PC-3 (cell line): Measurements from ENCODE around the gene PSME1. TPM values are rescaled to one million over a fixed set of nuclear protein-coding genes. Genes with fewer than 3 reads are reported as not detected.

Experiments
- ATAC-seq: fragments of 200-7000 bp; cut with Tn5 transposase; 2 replicates; pipeline ENCODE4 v1.9.1; 2020; ENCODE audit warnings: mild to moderate bottlenecking, moderate library complexity
- BruUV-seq: library from RNA; stranded (reverse); fragments of 400-500 nt; replicated peaks from 2 replicates; lab custom pipeline; 2021; lab: Mats Ljungman, UMichigan
- CTCF ChIA-PET: fragments of 300-600 bp; sonication (Branson Sonifier 250); formaldehyde crosslinking; loops from one replicate; lab custom pipeline; 2022; ENCODE audit warnings: antibody characterized with exemption; lab: Charles Lee
- POLR2A ChIA-PET: fragments of 300-600 bp; sonication (Branson Sonifier 250); formaldehyde crosslinking; loops from one replicate; lab custom pipeline; 2022; ENCODE audit warnings: antibody characterized with exemption; ENCODE audit not compliant: unreplicated experiment; lab: Charles Lee
- DNase-seq: peaks from one replicate; pipeline ENCODE4 v3.0.0-alpha.2; 2015
- H2AFZ ChIP-seq: fragments of 300-600 bp; sonication (generic); 2 replicates; pipeline ENCODE4 v1.6.0; 2016; ENCODE audit warnings: antibody characterized with exemption, low read length
- H3F3A ChIP-seq: fragments of 300-600 bp; sonication (generic); one replicate; pipeline ENCODE4 v1.6.0; 2017; ENCODE audit warnings: antibody characterized with exemption, low read length, control low read depth, mild to moderate bottlenecking; ENCODE audit not compliant: unreplicated experiment
- H3K27ac ChIP-seq: fragments of 300-600 bp; sonication (generic); 2 replicates; pipeline ENCODE4 v1.5.1; 2016; ENCODE audit warnings: mild to moderate bottlenecking, low read length
- H3K27me3 ChIP-seq: fragments of 300-600 bp; sonication (generic); 2 replicates; pipeline ENCODE4 v1.6.1; 2016; ENCODE audit warnings: low read length, mixed read lengths
- H3K36me3 ChIP-seq: fragments of 300-600 bp; sonication (generic); 2 replicates; pipeline ENCODE4 v1.6.1; 2016; ENCODE audit warnings: low read depth, mixed run types, low read length, mixed read lengths
- H3K4me1 ChIP-seq: fragments of 300-600 bp; sonication (generic); 2 replicates; pipeline ENCODE4 v1.5.1; 2016; ENCODE audit warnings: low read length; ENCODE audit not compliant: insufficient read depth
- H3K4me2 ChIP-seq: fragments of 300-600 bp; sonication (generic); 2 replicates; pipeline ENCODE4 v1.6.0; 2016; ENCODE audit warnings: low read length
- H3K4me3 ChIP-seq: fragments of 300-600 bp; sonication (generic); 2 replicates; pipeline ENCODE4 v1.5.1; 2016; ENCODE audit warnings: mild to moderate bottlenecking, low read length, mixed read lengths
- H3K79me2 ChIP-seq: fragments of 300-600 bp; sonication (generic); 2 replicates; pipeline ENCODE4 v1.6.1; 2017; ENCODE audit warnings: low read length, mixed read lengths
- H3K9ac ChIP-seq: fragments of 300-600 bp; sonication (generic); 2 replicates; pipeline ENCODE4 v1.6.0; 2016; ENCODE audit warnings: mild to moderate bottlenecking, low read length
- H3K9me2 ChIP-seq: fragments of 300-600 bp; sonication (generic); replicated peaks from 2 replicates; pipeline ENCODE4 v1.6.1; 2016; ENCODE audit warnings: mixed run types, low read length, mixed read lengths
- H3K9me3 ChIP-seq: fragments of 300-600 bp; sonication (generic); 2 replicates; pipeline ENCODE4 v1.6.1; 2016; ENCODE audit warnings: low read length, mixed read lengths
- H4K20me1 ChIP-seq: fragments of 300-600 bp; sonication (generic); 2 replicates; pipeline ENCODE4 v1.6.1; 2016; ENCODE audit warnings: low read length, mixed read lengths
- EZH2 ChIP-seq: fragments of 300-600 bp; sonication (generic); IDR thresholded peaks from one replicate; pipeline ENCODE4 v1.6.1; 2017; ENCODE audit warnings: antibody characterized with exemption, mild to moderate bottlenecking, low read length; ENCODE audit not compliant: unreplicated experiment
- EZH2phosphoT487 ChIP-seq: fragments of 300-600 bp; sonication (generic); IDR thresholded peaks from 2 replicates; pipeline ENCODE4 v1.6.1; 2018; ENCODE audit warnings: mild to moderate bottlenecking, antibody characterized with exemption, low read length, borderline replicate concordance
- intact Hi-C: fragments of 100-400 bp; cut with micrococcal nuclease; formaldehyde crosslinking; loops from 2 replicates; pipeline ENCODE4 v1.9.0; 2023
- total RNA-seq: library from RNA; depleted of rRNA; stranded (reverse); fragments of >200 nt; gene quantifications from 2 replicates; pipeline ENCODE4 v1.2.3, GENCODE V29; 2014
- TF ChIP-seq, protein P1 (sequence below): fragments of 300-600 bp; sonication (generic); conservative IDR thresholded peaks from 2 replicates; pipeline ENCODE4 v1.5.1; 2017; ENCODE audit warnings: antibody characterized with exemption, low read depth, mild to moderate bottlenecking, low read length

Gene PSME1
- total RNA-seq, 1 experiment from 2014 or later = 163 TPM

DNA sequence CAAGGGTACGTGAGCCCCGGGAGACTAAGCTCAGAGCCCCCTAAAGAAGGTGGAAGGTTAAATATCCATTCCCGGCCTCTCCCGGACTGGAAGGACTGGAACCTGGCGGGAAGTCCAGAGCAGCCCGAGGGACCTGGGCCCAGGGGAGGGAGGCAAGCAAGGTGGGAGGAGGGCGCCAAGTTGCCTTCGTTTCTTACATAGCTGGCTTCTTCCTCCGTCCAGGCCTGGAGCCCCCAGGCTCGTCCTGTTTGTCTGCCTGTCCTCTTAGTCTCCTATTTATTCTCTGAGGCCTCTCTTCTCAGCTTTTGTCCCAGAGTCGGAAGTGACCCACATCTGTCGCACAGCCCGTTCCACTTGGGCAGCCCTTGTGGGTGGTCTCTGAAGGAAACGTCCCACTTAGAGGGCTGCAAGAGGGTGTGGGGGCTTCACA, 41.1 kb upstream of the PSME1 start:
- Histone ChIP-seq H3K9ac (peak overlapping the region; percentile 79), H3K9me3 (no peaks in the 10 kb centered on the region), H4K20me1 (no peaks in the 10 kb centered on the region), H3K4me2 (peak overlapping the region; percentile 93), H3K27me3 (no peaks in the 10 kb centered on the region), H3K9me2 (no peaks in the 10 kb centered on the region), H3F3A (no peaks in the 10 kb centered on the region), H3K4me3 (peak overlapping the region; percentile 83), H3K79me2 (peaks cover 8% of the 10 kb centered on the region; the same call in 1 of the 2 replicates), H3K27ac (peak overlapping the region; percentile 23; the same call in 1 of the 2 replicates), H2AFZ (peak overlapping the region; percentile 97), H3K36me3 (no peaks in the 10 kb centered on the region), H3K4me1 (peaks cover 9% of the 10 kb centered on the region)
- POLR2A ChIA-PET = interaction anchor here (0.6 kb wide), 1 partner anchor 20 kb away, joined by 3 read pairs; the partner anchor contains the start of genes DCAF11 and NRL
- no TSS peak for BruUV-seq
- CTCF ChIA-PET = interaction anchor here (1.4 kb wide), 1 partner anchor 14 kb away, joined by 4 read pairs; no protein-coding TSS in a partner anchor
- ATAC-seq (peak; percentile 1; the same call in 1 of the 2 replicates), DNase-seq (no peak)
- TF ChIP-seq EZH2phosphoT487 (no peak), EZH2 (no peak)
- TF ChIP-seq, protein P1, sequence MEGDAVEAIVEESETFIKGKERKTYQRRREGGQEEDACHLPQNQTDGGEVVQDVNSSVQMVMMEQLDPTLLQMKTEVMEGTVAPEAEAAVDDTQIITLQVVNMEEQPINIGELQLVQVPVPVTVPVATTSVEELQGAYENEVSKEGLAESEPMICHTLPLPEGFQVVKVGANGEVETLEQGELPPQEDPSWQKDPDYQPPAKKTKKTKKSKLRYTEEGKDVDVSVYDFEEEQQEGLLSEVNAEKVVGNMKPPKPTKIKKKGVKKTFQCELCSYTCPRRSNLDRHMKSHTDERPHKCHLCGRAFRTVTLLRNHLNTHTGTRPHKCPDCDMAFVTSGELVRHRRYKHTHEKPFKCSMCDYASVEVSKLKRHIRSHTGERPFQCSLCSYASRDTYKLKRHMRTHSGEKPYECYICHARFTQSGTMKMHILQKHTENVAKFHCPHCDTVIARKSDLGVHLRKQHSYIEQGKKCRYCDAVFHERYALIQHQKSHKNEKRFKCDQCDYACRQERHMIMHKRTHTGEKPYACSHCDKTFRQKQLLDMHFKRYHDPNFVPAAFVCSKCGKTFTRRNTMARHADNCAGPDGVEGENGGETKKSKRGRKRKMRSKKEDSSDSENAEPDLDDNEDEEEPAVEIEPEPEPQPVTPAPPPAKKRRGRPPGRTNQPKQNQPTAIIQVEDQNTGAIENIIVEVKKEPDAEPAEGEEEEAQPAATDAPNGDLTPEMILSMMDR = no peak
- intact Hi-C loops = loop anchor here (1.0 to 2.0 kb wide), 2 partner anchors 13 to 46 kb away; partner anchors contain the start of gene EMC9

DNA sequence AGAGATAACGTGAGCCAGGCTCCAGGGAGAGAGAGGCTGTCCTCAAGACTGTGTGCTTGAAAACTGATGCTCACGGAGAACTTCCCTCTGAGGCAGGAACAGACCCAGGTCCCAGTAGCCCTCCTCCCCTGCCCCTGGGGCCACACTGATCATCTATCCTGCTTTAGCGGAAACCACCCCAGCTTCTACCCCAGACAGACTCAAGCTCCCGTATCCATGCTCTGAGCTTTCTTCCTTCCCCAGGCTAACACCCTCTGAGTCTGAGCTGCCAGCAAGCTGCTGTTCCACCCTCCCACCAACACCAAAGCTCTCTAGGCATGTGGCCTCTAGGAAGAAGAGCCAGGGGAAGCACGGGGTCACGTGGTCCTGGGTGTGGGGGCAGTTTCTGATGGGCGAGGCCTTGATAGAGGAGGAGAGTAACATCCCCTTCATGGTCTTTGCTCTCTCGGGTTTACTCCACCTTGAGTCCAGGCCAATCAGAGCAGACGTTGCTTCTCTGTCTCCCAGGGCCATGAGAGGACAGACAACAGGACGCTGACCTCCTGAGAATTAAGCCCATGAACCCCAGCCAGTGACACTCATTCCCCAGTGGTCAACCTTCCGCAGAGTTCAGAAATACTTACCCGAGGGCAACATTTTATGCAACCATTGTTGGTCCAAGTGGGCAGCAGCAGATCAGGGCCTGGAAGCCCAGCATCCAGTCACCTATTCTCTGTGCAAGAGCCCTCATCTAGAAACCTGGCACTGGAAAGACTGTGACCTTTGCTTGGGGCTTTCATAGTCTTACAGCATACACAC, 40.5 kb upstream of the PSME1 start:
- Histone ChIP-seq H3K4me1 (peaks cover 9% of the 10 kb centered on the region), H3K36me3 (no peaks in the 10 kb centered on the region), H2AFZ (0 out of 2 replicates have a peak overlapping the region, but pooled peaks have one; percentile 97), H3K4me3 (peak overlapping the region; percentile 83), H3K9me3 (no peaks in the 10 kb centered on the region), H3K27ac (no peak overlapping the region), H3K4me2 (peak overlapping the region; percentile 93), H4K20me1 (no peaks in the 10 kb centered on the region), H3F3A (no peaks in the 10 kb centered on the region), H3K79me2 (peaks cover 8% of the 10 kb centered on the region; the same call in 1 of the 2 replicates), H3K9me2 (no peaks in the 10 kb centered on the region), H3K9ac (peak overlapping the region; percentile 79), H3K27me3 (no peaks in the 10 kb centered on the region)
- BruUV-seq = no TSS peak
- intact Hi-C loops = loop anchor here (2.0 kb wide), 1 partner anchor 45 kb away; the partner anchor contains the start of gene EMC9
- TF ChIP-seq, protein P1 = no peak
- no peak for TF ChIP-seq EZH2
- ChIA-PET CTCF (interaction anchor here (1.4 kb wide), 1 partner anchor 13 kb away, joined by 4 read pairs; no protein-coding TSS in a partner anchor), POLR2A (interaction anchor here (0.6 kb wide), 1 partner anchor 19 kb away, joined by 3 read pairs; the partner anchor contains the start of genes DCAF11 and NRL)
- no peak for DNase-seq
- no peak for ATAC-seq
